ENCODE results near the gene TMEM208. TPM values are rescaled to one million over a fixed set of nuclear protein-coding genes. Genes with fewer than 3 reads are reported as not detected.
A peak's percentile ranks its signal among the peaks of the same experiment; 100 is the strongest.

Gene TMEM208
- total RNA-seq, 1 donor from 2014 or later, result 33.1 TPM

DNA sequence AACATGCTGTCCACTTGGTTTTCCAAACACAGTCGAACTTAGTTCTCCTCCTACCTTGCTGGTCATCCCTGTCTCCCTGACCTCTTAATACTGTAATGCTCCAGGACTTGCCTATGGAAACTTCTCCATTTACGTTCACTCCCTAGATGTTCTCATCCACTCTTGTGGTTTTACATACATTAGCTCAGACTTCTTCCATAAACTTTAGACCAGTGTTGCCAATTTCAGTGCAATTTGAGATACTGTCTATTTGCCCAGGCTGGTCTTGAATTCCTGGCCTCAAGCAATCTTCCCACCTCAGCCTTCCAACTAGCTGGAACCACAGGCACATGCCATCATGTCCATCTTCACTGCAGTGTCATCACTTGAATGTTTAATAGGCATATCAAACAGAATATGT is 44.6 kb upstream of the TMEM208 start:
- Histone ChIP-seq H3K4me1 (peaks cover 61% of the 10 kb centered on the region), H3K27ac (no peak overlapping the region), H3K4me3 (no peak overlapping the region), H3K9me3 (no peaks in the 10 kb centered on the region), H3K36me3 (no peaks in the 10 kb centered on the region), H3K27me3 (ENCODE audit: low read depth) (no peaks in the 10 kb centered on the region)
- ATAC-seq (no peak), DNase-seq (no peak)
- intact Hi-C loops (cut with DNase I), result no loop called here
- TF ChIP-seq, protein P1, sequence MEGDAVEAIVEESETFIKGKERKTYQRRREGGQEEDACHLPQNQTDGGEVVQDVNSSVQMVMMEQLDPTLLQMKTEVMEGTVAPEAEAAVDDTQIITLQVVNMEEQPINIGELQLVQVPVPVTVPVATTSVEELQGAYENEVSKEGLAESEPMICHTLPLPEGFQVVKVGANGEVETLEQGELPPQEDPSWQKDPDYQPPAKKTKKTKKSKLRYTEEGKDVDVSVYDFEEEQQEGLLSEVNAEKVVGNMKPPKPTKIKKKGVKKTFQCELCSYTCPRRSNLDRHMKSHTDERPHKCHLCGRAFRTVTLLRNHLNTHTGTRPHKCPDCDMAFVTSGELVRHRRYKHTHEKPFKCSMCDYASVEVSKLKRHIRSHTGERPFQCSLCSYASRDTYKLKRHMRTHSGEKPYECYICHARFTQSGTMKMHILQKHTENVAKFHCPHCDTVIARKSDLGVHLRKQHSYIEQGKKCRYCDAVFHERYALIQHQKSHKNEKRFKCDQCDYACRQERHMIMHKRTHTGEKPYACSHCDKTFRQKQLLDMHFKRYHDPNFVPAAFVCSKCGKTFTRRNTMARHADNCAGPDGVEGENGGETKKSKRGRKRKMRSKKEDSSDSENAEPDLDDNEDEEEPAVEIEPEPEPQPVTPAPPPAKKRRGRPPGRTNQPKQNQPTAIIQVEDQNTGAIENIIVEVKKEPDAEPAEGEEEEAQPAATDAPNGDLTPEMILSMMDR (IDR thresholded peaks at IDR 0.05), result no peak

DNA sequence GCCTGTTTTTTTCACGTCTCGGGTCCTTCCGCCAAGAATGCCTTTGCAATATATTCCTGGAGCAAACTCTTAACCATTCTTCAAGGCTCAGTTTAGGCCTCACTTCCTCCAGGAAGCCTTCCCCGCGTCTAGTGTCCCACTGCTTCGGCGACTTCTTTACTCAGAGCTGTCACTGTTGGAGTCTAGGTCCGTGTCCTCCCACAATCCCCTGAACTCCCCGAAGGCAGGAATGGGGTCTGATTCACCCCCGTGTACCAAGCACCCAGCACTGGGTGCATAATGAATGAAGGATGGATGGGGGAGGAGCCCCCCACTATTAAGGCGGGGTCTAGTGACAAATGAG is 43.7 kb upstream of the TMEM208 start:
- Histone ChIP-seq H3K36me3 (no peaks in the 10 kb centered on the region), H3K27me3 (ENCODE audit: low read depth) (no peaks in the 10 kb centered on the region), H3K4me3 (peak overlapping the region; percentile 73), H3K9me3 (no peaks in the 10 kb centered on the region), H3K4me1 (peaks cover 52% of the 10 kb centered on the region), H3K27ac (peak overlapping the region; percentile 94)
- TF ChIP-seq, protein P1 (IDR thresholded peaks at IDR 0.05), result no peak
- DNase-seq, result no peak
- intact Hi-C loops (cut with DNase I), result no loop called here
- no peak for ATAC-seq

DNA sequence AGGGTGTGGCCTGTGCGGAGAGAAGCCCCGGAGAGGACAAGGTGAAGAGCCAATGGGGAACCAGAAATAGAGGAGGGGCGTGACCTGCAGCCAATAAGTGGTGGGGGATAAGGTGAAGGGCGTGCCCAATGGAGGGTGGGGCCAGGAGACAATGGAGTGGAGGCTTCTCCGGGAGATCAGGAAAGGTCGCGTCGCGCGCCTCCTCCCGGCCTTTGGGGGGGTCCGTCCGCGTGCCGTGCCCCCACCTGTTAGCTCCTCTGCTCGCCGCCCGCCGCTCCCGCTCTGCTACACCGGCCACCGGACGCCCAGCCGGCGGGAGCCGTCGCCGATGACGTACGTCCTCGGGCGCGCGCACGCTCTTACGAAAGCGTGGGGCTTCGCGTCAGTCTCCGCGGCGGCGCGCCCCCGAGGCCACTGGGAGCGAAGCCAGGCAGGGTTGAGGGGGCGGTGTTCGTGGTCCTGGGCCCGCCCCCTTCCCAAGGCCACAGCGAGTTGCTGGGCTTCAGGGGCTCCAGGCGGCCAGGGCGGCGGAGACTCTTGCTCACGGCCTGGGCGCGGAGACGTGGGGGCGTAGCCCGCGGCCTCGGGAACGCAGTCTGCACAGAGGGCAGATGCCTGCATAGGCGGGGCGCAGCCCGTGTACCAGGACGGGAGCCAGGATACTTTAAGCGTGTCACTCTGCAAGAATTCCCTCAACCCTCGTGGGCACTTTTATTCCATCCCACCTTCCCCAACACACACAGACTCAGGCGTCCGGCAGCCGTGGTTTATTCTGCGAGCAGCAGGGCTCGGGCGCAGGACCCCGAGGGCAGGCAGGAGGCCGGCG is 43.1 kb upstream of the TMEM208 start, which contains the start of gene MATCAP1:
TSS of gene MATCAP1 (minus strand) at position 337 of the 826 bp plus-strand sequence. CDS start 3,353 bp downstream, outside the sequence.
- H3K4me3 ChIP-seq, result peak within 1 kb of the TSS; percentile 73
- intact Hi-C loops (cut with DNase I), result no loop called here
- H3K9me3 ChIP-seq, result no peaks in the 10 kb centered on the region
- TF ChIP-seq, protein P1 (IDR thresholded peaks at IDR 0.05), result no peak
- DNase-seq (peak; percentile 95), ATAC-seq (peak; percentile 96)
- H3K27me3 ChIP-seq (ENCODE audit: low read depth), result no peaks in the 10 kb centered on the region
- peaks cover 46% of the 10 kb centered on the region for H3K4me1 ChIP-seq
- H3K36me3 ChIP-seq, result no peaks in the 10 kb centered on the region
- H3K27ac ChIP-seq, result peak within 1 kb of the TSS; percentile 94

DNA sequence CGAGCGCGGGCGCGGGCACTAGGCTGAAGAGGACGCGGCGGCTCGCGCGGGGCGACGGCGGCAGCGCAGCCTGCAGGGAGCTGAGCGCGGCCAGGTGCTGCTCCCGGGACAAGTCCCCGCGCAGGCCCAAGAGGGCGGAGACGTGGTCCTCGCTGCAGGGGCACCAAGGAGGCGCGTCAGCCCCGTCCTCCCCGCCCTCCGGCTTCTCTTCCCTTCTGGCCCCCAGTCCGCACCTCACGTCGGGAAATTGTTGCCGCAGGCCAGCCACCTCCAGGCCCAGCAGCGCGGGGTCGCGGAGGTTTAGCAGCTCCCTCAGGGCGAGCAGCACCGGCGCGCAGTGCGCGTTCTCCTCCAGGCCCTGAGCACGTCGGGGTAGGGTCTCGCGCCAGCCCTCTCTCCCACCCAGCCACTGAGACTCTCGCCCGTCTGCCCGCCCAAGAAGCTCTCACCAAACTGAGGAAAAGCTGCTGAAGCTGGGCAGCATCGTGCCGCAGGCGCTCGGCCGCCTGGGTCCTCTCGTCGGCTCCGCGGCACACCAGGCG is 42.4 kb upstream of the TMEM208 start:
- Histone ChIP-seq H3K4me1 (peaks cover 42% of the 10 kb centered on the region), H3K9me3 (no peaks in the 10 kb centered on the region), H3K27ac (peak overlapping the region; percentile 94), H3K36me3 (no peaks in the 10 kb centered on the region), H3K27me3 (ENCODE audit: low read depth) (no peaks in the 10 kb centered on the region), H3K4me3 (peak overlapping the region; percentile 73)
- intact Hi-C loops (cut with DNase I), result no loop called here
- ATAC-seq, result peak; percentile 28 to 39
- TF ChIP-seq, protein P1 (IDR thresholded peaks at IDR 0.05), result no peak
- DNase-seq, result no peak

DNA sequence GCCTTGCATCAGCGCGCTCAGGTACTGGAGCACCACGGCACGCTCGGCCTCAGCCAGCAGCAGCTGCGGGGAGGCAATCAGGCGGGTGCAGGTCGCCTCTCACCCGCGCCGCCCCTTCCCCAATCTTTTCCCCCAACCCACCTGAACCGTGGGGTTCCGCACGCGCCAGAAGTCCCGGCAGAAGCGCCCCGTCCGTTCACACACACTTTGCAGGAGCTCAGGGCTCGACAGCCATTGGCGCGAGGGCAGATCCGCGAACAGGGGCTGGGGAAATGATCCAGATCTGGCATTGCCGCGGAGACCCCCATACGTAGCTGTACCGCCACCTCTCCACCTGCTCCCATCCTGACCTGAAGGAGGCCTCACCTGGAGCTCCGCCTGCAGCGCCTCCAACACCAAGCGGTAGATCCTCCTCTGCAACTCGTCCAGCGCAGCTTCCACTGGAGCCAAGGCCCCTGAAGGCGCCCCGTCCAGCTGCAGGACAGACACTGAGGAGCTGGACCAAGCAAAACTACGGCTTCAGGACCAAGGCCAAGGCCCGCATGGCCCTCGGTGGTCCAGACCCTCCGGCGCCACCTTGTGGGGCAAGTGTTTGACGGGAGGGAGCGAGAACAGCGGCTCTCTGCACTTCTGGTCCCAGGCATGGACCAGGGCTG is 41.8 kb upstream of the TMEM208 start:
- Histone ChIP-seq H3K9me3 (no peaks in the 10 kb centered on the region), H3K27me3 (ENCODE audit: low read depth) (no peaks in the 10 kb centered on the region), H3K4me1 (peaks cover 42% of the 10 kb centered on the region), H3K36me3 (no peaks in the 10 kb centered on the region), H3K4me3 (peak overlapping the region; percentile 73), H3K27ac (no peak overlapping the region)
- TF ChIP-seq, protein P1 (IDR thresholded peaks at IDR 0.05), result peak; percentile 89
- ATAC-seq (peak; percentile 72 to 75), DNase-seq (peak; percentile 94)
- intact Hi-C loops (cut with DNase I), result no loop called here
